Endodermal cell (in vitro differentiated cells): Measurements from ENCODE around the gene ANKRD66. TPM values are rescaled to one million over a fixed set of nuclear protein-coding genes. Genes with fewer than 3 reads are reported as not detected.
"Not testable (repeated sequence)": the region's sequence is repeated elsewhere in the genome, so short reads cannot be mapped to it uniquely, and the experiment has no call there.

Source experiments
- DNase-seq: peaks from one replicate; pipeline ENCODE4 v3.0.0-alpha.2; 2017
- H3K27ac ChIP-seq: 2 replicates; pipeline ENCODE4 v1.5.1; 2013; ENCODE audit warnings: mild to moderate bottlenecking, low read depth, low read length, moderate library complexity
- H3K27me3 ChIP-seq: 2 replicates; pipeline ENCODE4 v1.6.1; 2013; ENCODE audit warnings: mild to moderate bottlenecking, low read length, moderate library complexity; ENCODE audit not compliant: insufficient read depth, control insufficient read depth, poor library complexity, severe bottlenecking
- H3K36me3 ChIP-seq: 2 replicates; pipeline ENCODE4 v1.7.0; 2013; ENCODE audit warnings: mild to moderate bottlenecking, low read length, moderate library complexity; ENCODE audit not compliant: control insufficient read depth, insufficient read depth
- H3K4me1 ChIP-seq: one replicate; pipeline ENCODE4 v1.7.0; 2013; ENCODE audit warnings: low read length; ENCODE audit not compliant: control insufficient read depth, insufficient read depth
- H3K4me3 ChIP-seq: 2 replicates; pipeline ENCODE4 v1.5.1; 2013; ENCODE audit warnings: mild to moderate bottlenecking, low read length, moderate library complexity
- H3K9ac ChIP-seq: 2 replicates; pipeline ENCODE4 v1.6.1; 2013; ENCODE audit warnings: mild to moderate bottlenecking, low read length, moderate library complexity; ENCODE audit not compliant: poor library complexity, severe bottlenecking; ENCODE audit errors: extremely low read depth
- H3K9me3 ChIP-seq: 2 replicates; pipeline ENCODE4 v1.6.1; 2013; ENCODE audit warnings: mild to moderate bottlenecking, low read length, moderate library complexity; ENCODE audit not compliant: control insufficient read depth
- H3K27ac Mint-ChIP-seq: 2 replicates; pipeline ENCODE4 v1.8.0; 2020; ENCODE audit warnings: mixed read lengths
- H3K27me3 Mint-ChIP-seq: 2 replicates; pipeline ENCODE4 v1.8.0; 2021; ENCODE audit warnings: mild to moderate bottlenecking, mixed read lengths; ENCODE audit not compliant: insufficient read depth
- H3K36me3 Mint-ChIP-seq: 2 replicates; pipeline ENCODE4 v1.8.0; 2020; ENCODE audit warnings: low read depth, mixed read lengths
- H3K4me1 Mint-ChIP-seq: 2 replicates; pipeline ENCODE4 v1.8.0; 2020; ENCODE audit warnings: mixed read lengths
- H3K4me3 Mint-ChIP-seq: 2 replicates; pipeline ENCODE4 v1.8.0; 2020; ENCODE audit warnings: mild to moderate bottlenecking, moderate library complexity, mixed read lengths
- H3K9me3 Mint-ChIP-seq: 2 replicates; pipeline ENCODE4 v1.8.0; 2020; ENCODE audit warnings: mild to moderate bottlenecking, mixed read lengths
- CTCF ChIP-seq: fragments of 200-600 bp; sonication (generic); conservative IDR thresholded peaks from 2 replicates; pipeline ENCODE4 v1.5.0; 2021; ENCODE audit warnings: antibody characterized with exemption, mild to moderate bottlenecking
- WGBS, 2 experiments: methylation state at CpG; one replicate each; pipeline versions ENCODE4 v1.1.5 to v1.1.7; 2013; ENCODE audit warnings: missing lambda C conversion rate in 2 of 2, mixed read lengths in 1 of 2; ENCODE audit not compliant: insufficient coverage in 1 of 2, insufficient read length in 1 of 2; 5-methylcytosine and 5-hydroxymethylcytosine counted together
- total RNA-seq, 2 donors: library from RNA; stranded (reverse); fragmentation: NEBNext Ultra II Directional in 1 of 2; extraction: Animal tissue kit (Norgen Biotek cat#: 25700) in 1 of 2; gene quantifications; 2 replicates in 1 of 2; 3 replicates in 1 of 2; pipeline ENCODE4 v1.2.1, GENCODE V29; 2021

ANKRD66 gene
- total RNA-seq, 2 donors from 2014 or later, result not detected

- no peak for DNase-seq
- H3K36me3 Mint-ChIP-seq, result no peaks in the 10 kb centered on the region
- H3K27ac ChIP-seq, result no peak overlapping the region
- WGBS, 2 experiments, result 86 to 88% methylated on average over 2 of the region's 2 CpGs
- H3K4me1 Mint-ChIP-seq, result no peaks in the 10 kb centered on the region
- H3K4me3 Mint-ChIP-seq, result no peak overlapping the region
- H3K9me3 Mint-ChIP-seq, result peaks cover 13% of the 10 kb centered on the region
- H3K27me3 Mint-ChIP-seq, result no peaks in the 10 kb centered on the region
- H3K4me1 ChIP-seq, result no peaks in the 10 kb centered on the region
- no peak overlapping the region for H3K4me3 ChIP-seq
- H3K9ac ChIP-seq, result no peak overlapping the region
- peaks cover 6% of the 10 kb centered on the region for H3K9me3 ChIP-seq
- H3K27ac Mint-ChIP-seq, result no peak overlapping the region
- no peaks in the 10 kb centered on the region for H3K36me3 ChIP-seq
- no peak for TF ChIP-seq CTCF
- no peaks in the 10 kb centered on the region for H3K27me3 ChIP-seq
Measured at GRCh38 chr6:46772762-46773161, 26.0 kb downstream of the ANKRD66 start.

GRCh38 chr6:46773201-46773855 lies 26.6 kb downstream of the ANKRD66 start:
- Histone ChIP-seq H3K4me1 (no peaks in the 10 kb centered on the region), H3K9me3 (peaks cover 6% of the 10 kb centered on the region), H3K27ac (no peak overlapping the region), H3K9ac (no peak overlapping the region), H3K36me3 (no peaks in the 10 kb centered on the region), H3K27me3 (no peaks in the 10 kb centered on the region), H3K4me3 (no peak overlapping the region)
- no peak overlapping the region for H3K27ac Mint-ChIP-seq
- no peak for DNase-seq
- no peak overlapping the region for H3K4me3 Mint-ChIP-seq
- WGBS, 2 experiments, result 95 to 100% methylated on average over 1 of the region's 1 CpG
- TF ChIP-seq CTCF, result no peak
- no peaks in the 10 kb centered on the region for H3K27me3 Mint-ChIP-seq
- H3K9me3 Mint-ChIP-seq, result peaks cover 11% of the 10 kb centered on the region
- no peaks in the 10 kb centered on the region for H3K36me3 Mint-ChIP-seq
- no peaks in the 10 kb centered on the region for H3K4me1 Mint-ChIP-seq

- H3K9ac ChIP-seq, DNase-seq, H3K9me3 ChIP-seq, H3K27ac Mint-ChIP-seq, H3K27me3 ChIP-seq, H3K27me3 Mint-ChIP-seq, H3K4me3 ChIP-seq, H3K36me3 Mint-ChIP-seq, H3K27ac ChIP-seq, H3K4me1 Mint-ChIP-seq, H3K4me1 ChIP-seq, H3K4me3 Mint-ChIP-seq, H3K36me3 ChIP-seq: not testable (repeated sequence)
- H3K9me3 Mint-ChIP-seq, result peaks cover 11% of the 10 kb centered on the region
- 93 to 100% methylated on average over 11 to 24 of the region's 24 CpGs for WGBS, 2 experiments
Measured at GRCh38 chr6:46774736-46775135, 28.0 kb downstream of the ANKRD66 start.
